Stimulated activated CD4-positive, alpha-beta T cell treated with anti-CD3 and anti-CD28 coated beads, TNF-alpha, amount 100 ng/mL, for 48 hours (primary cell): ENCODE measurements around the gene ADH6.
"Not testable (repeated sequence)": the region's sequence is repeated elsewhere in the genome, so short reads cannot be mapped to it uniquely, and the experiment has no call there.

Experiments used
- DNase-seq, 3 donors: peaks; one replicate each; pipeline ENCODE4 v3.0.0-alpha.2; 2020; ENCODE audit warnings: low read depth in 3 of 3

ADH6 gene

DNA sequence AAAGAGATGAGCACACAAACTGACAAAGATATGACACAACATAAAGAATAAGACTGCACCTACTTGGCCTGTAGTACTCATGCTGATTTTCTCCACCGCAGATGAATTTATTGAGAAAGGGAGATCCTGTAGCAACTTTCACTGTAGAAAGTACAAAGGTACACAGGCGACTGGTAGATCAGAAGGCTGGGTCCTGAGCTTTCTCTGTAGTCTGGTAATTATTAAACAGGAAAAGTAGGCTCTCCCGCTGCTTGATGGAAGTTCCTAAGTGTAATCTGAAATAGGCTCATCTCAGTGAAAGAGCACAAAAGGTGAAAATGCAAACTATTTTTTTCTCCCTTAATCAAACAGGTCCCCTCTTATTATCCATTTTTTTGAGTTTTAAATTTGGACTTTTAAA lies at the start of gene ADH6:
TSS of gene ADH6 (minus strand) at position 175 of the 400 bp plus-strand sequence. CDS start at position 81, 94 bp downstream.
- no peak for DNase-seq

DNA sequence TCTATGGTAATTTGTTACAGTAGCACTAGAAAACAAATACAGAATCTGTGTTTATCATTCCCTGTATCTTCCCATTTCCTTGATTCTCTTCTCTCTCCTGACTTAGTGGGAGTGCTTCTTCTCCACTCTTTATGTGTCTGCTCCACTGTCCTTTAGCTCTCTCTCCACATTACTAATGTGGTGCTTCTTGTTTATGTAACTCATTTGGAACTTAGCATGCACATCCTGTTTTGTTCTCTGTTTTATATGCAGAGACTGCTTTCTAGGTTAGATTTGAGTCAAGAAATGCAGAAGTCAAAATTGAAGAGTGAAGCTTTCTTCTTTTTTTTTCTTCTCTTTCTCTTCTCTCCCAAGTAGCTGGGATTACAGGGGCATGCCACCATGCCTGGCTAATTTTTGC lies 45.9 kb upstream of the ADH6 start:
- no peak for DNase-seq

DNA sequence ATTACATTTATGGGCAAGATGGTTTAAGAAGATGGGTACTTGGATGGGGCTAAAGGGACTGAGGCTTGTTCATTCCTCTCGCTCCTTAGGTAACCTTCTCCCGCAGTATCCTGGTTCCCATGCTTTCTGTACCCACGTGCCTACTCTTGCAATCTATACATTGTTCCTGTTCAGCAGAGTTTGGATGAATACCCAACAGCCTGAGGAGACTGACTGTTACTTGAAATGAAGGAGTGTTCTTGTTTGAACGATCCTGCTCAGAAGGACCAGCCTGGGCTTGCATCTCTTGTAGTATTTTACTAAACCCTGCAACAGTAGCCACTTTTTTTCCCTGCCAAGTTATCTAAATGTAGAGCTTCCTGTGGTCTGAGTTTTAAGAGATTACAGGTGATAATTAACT lies 33.7 kb upstream of the ADH6 start:
- DNase-seq = no peak

DNA sequence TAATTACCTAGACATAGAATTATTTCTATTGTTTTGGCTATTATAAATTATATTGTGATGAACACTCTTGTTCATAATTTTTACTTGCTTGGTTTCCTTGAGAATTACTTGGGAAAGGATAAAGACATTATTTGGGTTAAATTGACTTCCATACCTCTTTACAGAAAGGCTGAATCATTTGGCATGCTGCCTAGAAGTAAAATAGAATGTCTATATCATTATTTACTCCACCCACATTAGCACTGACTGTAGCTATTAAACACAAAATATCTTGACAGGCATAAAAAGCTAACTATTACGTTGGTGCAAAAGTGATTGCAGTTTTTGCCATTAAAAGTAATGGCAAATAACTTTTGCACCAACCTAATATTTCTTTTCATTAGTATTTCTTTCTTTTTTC lies 29.7 kb upstream of the ADH6 start:
- DNase-seq = no peak

DNA sequence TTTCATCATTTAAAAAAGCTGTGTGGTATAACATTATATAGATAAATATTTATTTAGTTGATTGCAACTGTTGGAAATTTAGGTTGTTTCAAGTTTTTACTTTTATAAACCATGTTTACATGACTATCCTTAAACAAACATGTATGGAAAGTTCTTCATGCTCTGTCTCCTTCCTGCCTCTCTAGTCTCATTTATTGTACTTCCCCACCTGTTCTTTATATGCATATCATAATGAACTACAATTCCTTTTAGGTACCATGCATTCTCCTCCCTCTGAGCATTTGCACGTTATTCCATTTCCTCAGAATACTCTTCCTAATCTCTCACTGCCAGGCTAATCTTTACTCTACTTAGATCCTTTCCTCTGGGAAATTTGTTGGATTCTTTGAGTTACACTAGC lies 16.9 kb upstream of the ADH6 start:
- no peak for DNase-seq

DNA sequence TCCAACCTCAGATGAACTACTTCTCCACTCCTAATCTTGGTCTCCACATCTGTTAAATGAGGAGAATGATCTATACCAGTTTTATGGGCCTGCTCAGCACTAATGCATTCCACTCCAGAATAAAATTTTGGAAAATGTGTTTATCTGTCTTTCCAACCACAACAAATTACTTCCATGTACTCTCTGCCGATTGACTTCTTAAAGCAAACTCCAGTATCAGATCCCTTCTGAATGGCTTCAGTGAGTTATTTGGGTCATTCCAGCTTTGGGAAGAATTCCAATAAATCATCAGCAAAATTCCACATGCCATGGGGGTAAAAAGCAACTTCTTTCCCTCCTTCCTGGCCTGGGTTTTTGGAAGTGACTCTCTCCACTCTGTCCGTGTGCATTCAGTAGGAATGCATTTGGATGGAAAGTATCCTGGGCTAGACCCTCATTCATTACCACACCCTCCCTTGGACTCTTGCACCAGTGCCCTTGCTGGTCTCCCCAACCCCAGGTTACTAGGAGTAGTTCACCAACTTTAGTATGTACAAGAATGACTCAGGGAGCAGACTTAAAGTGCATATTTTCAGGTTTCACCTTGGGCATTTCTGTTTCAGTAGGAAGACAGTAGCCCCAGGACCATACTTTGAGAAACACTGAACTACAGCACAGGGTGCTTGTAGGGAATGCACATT lies 15.4 kb upstream of the ADH6 start:
- DNase-seq = no peak

DNA sequence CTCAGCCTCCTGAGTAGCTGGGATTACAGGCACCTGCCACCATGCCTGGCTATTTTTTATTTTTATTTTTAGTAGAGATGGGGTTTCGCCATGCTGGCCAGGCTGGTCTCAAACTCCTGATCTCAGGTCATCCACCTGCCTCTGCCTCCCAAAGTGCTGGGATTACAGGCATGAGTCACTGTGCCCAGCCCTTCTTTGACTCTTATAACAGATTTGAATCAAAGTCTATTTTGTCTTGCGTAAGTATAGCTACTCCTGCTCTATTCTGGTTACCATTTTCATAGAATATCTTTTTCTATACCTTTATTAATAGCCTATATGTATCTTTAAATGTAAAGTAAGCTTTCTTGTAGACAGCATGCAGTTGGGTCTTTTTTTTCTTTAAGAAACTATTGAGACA lies 14.4 kb upstream of the ADH6 start:
- not testable (repeated sequence) for DNase-seq

DNA sequence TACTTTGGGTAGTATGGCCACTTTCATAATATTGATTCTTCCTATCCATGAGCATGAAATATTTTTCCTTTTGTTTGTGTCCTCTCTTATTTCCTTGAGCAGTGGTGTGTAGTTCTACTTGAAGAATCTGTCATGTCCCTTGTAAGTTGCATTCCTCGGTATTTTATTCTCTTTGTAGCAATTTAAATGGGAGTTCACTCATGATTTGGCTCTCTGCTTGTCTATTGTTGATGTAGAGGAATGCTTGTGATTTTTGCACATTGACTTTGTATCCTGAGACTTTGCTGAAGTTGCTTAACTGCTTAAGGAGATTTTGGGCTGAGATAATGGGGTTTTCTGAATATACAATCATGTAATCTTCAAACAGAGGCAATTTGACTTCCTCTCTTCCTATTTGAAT lies 9.7 kb upstream of the ADH6 start:
- not testable (repeated sequence) for DNase-seq

DNA sequence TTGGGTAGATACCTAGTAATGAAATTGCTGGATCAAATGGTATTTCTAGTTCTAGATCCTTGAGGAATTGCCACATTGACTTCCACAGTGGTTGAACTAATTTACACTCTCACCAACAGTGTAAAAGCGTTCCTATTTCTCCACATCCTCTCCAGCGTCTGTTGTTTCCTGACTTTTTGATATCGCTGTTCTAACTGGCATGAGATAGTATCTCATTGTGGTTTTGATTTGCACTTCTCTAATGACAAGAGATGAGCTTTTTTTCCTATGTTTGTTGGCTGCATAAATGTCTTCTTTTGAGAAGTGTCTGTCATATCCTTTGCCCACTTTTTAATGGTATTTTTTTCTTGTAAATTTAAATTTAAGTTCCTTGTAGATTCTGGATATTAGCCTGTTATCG lies 8.6 kb upstream of the ADH6 start:
- DNase-seq = not testable (repeated sequence)

DNA sequence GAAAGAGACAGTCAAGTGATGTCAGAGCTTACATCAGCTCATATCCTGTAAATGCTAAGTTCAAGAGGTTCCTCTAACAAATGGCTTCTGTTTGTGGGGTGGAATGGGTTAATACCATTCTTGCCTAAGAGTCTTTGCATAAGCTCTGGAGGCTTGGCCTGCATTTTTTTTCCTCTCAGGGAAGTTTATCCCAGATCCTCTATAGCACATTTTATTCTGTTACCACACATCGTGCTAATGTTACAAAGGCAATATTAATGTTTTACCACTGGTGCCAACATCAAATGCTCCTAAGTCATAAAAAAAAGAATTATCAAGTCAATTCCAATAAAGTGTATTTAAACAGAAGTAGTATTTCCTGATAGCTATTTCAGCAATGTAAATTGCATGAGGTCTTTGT lies 2.9 kb upstream of the ADH6 start:
- no peak for DNase-seq

DNA sequence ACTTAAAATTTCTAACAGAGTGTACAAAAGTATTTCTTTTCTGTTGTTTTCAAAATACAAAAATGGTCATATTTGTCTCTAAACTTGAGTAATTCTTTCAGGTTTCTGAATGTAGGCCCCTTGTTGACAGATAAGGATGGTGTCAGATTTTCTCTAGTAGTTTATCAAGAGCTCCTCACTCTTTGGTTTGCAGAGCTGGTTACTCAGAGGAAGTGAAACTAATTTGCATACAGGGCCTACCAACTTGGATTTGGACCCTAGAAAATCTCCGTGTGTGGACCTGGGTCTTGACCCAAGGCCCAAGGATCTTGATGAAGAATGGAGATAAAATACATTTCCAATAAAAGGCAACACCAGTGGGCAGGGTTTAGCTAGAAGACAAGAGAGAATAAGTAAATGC lies 433 bp upstream of the ADH6 start:
- no peak for DNase-seq

DNA sequence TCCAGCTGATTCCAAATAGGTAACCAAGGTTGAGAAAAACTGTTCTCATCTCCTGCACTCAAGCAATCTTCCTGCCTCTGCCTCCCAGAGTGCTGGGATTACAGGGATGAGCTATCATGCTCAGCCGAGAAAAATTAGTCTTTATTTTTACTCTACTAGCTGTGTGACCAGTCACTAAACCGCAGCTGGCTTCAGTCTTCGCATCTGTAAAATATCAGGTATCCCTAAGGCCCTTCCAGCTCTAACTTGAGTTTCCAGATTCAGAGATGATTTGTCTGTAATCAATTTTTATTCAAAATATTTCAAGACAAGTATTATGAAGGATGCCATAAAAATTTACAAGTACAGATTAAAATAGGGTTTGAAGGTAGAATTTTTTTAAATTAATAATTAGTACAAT lies 3.5 kb downstream of the ADH6 start:
- DNase-seq = no peak

DNA sequence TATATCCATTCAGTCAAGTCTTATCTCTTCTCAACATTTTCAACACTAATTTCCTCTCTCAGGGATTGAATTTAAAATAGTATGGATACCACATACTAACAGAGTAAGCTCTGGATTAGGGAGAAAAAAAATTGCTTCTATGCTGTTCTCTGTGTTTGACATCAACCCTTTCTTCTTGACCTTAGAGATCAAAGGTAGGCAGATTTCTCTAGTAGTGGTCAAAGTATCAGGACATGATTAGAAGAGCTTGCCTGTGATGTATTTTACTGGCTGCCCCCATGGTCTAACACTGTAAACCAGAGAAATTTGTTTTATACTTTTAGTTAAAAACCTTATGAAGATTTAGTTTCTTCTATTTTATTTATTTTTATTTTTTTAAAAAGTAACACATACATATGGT lies 8.3 kb downstream of the ADH6 start:
- no peak for DNase-seq

DNA sequence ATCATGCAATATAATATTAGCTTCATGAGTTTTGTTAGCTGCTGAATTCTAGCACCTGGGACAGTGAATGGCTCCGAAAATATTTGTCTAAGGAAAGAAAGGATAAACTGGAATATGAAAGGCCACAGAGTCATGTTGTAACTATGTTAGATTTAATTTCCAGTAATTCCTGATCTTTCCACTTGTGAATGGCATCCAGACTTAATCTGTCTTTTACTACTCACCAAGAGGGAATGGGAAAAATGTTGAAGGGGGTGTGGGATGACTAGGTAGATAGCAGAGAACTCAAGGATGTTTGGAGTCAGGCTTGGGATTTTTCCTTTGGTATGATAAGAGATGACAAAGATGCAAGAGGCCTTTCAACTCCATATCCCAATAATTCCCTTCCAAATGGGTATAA lies 9.4 kb downstream of the ADH6 start:
- no peak for DNase-seq

DNA sequence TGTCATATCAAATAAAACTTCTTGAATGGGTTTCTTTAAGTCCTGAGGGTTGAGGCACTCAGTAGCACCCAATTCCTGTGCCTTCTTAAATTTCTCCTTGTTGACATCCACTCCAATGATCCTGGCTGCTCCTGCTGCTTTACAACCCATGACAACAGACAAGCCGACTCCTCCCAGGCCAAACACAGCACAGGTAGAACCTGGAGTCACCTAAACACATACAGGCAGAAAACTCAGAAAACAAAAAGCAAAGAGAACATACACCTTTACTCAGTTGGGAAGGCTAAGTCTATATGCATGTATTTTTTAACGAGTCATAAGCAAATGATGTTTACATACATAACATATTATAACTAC lies 10.3 kb downstream of the ADH6 start:
- no peak for DNase-seq

DNA sequence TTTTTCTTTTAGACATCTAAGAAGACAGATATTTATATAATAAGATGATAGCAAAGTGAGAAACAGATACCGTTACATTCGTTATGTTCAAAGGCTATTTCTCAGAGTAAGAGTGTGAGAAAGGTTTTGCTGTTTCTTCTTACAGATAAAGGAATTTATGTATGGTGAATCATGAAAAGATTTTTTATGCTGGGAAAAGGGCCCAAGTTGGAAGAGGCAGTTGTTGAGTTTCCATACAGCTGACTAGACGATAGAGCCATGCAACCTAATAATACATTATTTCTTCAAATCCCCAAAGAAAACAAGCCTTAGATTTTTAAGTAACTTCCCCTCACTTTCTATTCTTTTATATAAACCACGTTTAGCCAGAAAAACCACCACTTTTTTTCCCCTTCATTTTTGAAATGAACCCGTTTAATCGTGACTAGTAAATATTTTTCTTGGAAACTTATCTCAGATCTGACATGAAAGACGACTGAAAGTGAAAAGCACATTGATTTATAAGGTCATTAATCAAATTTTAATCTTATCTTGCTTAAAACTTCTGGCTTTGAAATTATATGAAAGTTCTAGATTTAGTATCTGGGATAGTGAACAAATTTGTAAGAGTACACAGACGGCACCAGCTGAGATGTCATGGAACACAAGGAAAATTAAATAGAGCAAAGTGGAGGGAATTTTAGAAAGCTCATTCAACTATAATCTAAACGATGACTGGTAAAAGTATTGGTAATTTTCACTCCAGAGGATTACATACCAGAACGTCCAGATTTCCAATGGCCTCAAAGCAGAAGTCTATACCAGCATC lies 10.9 kb downstream of the ADH6 start:
- DNase-seq = no peak

DNA sequence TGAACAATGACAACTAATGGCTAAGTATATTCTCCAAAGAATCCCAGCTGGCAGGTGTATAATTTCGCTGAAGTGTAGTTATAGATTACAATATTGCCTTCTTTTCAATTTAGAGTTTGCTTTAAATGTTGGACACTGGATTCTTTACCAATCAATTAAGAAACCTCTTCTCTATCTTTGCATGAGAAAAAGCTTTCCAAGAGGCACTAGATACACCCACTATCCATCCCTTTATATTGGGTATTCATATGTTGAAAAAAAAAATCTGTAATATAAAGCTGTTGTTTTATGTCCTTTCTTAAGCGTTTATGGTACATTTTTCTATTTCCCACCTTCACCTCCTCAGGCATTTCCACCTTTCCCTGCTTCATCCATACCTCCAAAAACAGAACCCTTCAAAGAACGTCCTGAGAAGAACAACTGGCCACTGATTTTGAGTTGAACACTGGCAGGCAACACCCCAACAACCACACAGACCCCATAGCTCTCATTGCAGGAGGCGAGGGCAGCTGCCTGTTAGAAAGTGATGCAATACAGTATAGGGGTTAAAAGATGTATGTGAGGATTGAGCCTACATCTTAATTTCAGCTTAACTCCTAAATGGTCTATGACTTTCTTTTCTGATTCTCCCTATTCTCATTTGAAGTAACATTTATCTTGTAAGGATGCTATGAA lies 11.8 kb downstream of the ADH6 start:
- DNase-seq = no peak

DNA sequence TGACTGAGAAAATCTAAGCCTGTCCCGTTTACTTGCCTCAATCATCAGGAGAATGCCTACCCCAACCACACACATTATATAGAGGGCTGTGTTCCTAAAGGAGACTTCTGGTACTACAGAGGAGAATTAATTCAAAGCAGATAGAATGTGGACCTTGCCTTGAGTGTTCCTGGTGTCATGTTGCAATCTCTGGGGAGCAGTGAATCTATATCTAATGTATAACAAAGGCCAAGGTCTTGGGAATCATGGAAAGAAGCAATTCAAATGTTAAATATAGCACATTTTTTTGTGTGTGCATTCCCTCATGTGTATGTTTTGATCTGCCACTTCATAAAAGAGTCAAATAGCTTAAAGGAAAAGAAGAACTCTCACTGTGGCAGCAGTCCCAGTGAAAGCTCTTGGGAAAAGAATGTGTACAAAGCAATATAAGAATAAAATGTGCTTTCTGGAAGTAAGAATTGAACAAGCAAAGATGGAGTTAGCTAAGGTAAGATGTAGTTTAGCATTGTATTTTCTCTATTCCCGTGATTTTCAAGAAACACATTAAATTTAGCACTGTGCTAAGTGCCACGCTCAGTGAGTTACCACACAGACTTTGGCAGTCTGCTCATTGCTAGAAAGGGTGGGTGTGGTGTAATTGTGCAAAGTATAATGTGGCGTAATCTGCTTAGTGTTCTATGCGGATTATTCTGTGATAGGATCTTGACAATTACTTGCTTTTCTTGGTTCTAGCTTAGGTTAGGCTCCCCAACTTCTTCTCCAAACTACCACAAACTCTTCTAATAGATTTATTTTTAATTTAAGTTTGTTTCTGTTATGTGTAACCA lies 13.7 kb downstream of the ADH6 start:
- DNase-seq = no peak

DNA sequence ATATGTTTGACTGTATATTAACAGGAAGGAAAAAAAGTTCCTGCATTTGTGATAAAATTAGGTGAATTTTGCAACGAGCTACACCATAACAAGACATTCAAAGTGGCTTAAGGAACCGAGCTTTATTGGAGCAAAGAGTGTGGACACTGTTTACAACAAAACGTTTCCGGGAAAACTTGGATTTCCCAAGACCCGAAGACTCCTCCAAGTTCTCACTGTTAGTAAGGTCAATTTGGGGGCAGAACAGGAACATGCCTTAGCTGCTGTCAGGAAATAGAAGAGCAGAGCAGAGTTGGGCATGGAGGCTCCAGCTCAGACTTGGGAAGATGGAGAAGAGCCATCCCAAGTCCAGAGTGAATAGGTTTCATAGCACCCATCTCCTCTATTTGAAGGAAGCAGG lies 16.5 kb downstream of the ADH6 start:
- no peak for DNase-seq

DNA sequence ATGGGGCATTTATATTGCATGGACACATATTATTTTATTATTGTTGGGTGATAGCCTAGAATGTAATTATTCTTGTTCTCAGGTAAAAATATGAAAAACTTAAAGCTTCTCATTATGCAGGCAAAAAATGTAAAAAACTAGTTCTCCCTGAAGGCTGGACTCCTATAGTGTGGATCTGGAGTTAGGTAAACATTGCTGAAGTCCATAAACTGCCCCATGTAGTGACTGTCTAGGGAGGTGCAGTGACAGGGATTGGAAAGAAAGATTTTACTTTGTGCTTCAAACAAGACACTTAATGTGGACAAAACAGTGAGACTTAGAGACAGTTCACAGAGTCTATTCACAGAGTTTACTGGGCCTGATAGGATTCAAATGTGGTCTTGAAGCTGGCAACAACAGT lies 17.0 kb downstream of the ADH6 start:
- no peak for DNase-seq

DNA sequence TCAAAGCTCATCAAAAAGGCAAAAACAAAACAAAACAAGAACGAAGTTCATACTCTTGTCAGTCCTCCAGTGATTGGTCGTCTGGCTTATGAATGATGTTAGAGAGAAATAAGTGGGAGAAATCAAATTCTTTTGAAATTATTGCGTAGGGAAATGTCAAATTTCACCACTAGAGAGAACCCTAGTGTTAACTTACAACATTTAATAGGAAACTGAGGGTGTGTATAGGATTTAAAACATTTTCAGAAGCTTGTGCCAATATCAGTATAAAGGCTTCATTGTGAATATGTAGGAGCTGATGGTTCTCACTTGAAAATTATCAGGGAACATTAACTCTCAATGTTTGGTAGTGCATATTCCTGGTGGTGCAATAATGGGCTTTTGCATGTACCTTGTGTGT lies 17.4 kb downstream of the ADH6 start:
- DNase-seq = no peak

DNA sequence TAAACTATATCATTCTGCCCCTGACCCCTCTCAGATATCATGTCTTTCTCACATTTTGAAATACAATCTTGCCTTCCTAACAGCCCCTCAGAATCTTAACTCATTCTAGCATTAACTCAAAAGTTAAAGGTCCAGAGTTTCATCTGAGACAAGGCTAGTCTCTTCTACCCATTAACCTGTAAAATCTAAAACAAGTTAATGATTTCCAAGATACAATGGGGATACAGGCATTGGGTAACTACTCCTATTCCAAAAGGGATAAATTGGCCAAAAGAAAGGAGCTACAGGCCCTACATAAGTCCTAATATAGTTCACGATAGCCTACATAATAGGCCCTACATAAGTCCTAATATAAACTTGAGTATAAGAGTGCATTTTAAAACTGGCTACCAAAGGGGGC lies 18.9 kb downstream of the ADH6 start:
- no peak for DNase-seq
